Activated T-helper 9 cell treated with anti-CD3 and anti-CD28 coated beads, Interleukin-2, amount 50 U/mL, for 16 hours (primary cell): ENCODE data around the gene SLC26A11.
"Not testable (repeated sequence)": the region's sequence is repeated elsewhere in the genome, so short reads cannot be mapped to it uniquely, and the experiment has no call there.

Source experiments
- DNase-seq: peaks from one replicate; pipeline ENCODE4 v3.0.0-alpha.2; 2020; ENCODE audit warnings: low read depth

The SLC26A11 gene

GRCh38 chr17:80262291-80262690 lies 42.1 kb downstream of the SLC26A11 start:
- no peak for DNase-seq

GRCh38 chr17:80262775-80263244 lies 42.6 kb downstream of the SLC26A11 start:
- DNase-seq = no peak

- peak; percentile 76 for DNase-seq
These were observed 43.3 kb downstream of the SLC26A11 start for GRCh38 chr17:80263253-80264204.

- peak; percentile 42 for DNase-seq
These were observed 44.2 kb downstream of the SLC26A11 start for GRCh38 chr17:80264205-80265075.

GRCh38 chr17:80265205-80266068 lies 45.2 kb downstream of the SLC26A11 start:
- peak; percentile 65 for DNase-seq

GRCh38 chr17:80267391-80267790 lies 47.2 kb downstream of the SLC26A11 start:
- DNase-seq = no peak

GRCh38 chr17:80268427-80268826 lies 48.2 kb downstream of the SLC26A11 start:
- DNase-seq = no peak

- no peak for DNase-seq
These were observed 49.2 kb downstream of the SLC26A11 start for GRCh38 chr17:80269405-80269807.

GRCh38 chr17:80270104-80270503 lies 49.9 kb downstream of the SLC26A11 start:
- no peak for DNase-seq

- no peak for DNase-seq
These were observed 50.6 kb downstream of the SLC26A11 start for GRCh38 chr17:80270836-80271235.

- DNase-seq = no peak
These were observed 52.1 kb downstream of the SLC26A11 start for GRCh38 chr17:80272366-80272765.

GRCh38 chr17:80274331-80274730 lies 54.1 kb downstream of the SLC26A11 start:
- no peak for DNase-seq

- no peak for DNase-seq
These were observed 54.7 kb downstream of the SLC26A11 start for GRCh38 chr17:80274871-80275449.

GRCh38 chr17:80275857-80276256 lies 55.6 kb downstream of the SLC26A11 start:
- not testable (repeated sequence) for DNase-seq

- DNase-seq = no peak
These were observed 57.8 kb downstream of the SLC26A11 start for GRCh38 chr17:80277751-80278671.

- no peak for DNase-seq
These were observed 59.7 kb downstream of the SLC26A11 start for GRCh38 chr17:80279895-80280294.

GRCh38 chr17:80281516-80281915 lies 61.3 kb downstream of the SLC26A11 start:
- DNase-seq = no peak

- DNase-seq = no peak
These were observed 63.1 kb downstream of the SLC26A11 start for GRCh38 chr17:80283116-80283852.

- no peak for DNase-seq
These were observed 64.4 kb downstream of the SLC26A11 start for GRCh38 chr17:80284631-80285030.
